ENCODE measurements around the gene HS1BP3.

Gene HS1BP3

GRCh38 chr2:20612925-20613916 is 37.7 kb downstream of the HS1BP3 start:
- no peak for TF ChIP-seq EZH2 (IDR thresholded peaks at IDR 0.05; ENCODE audit: borderline replicate concordance, low read depth, low read length, severe bottlenecking)
- TF ChIP-seq CTCF (IDR thresholded peaks at IDR 0.05; ENCODE audit: borderline replicate concordance, extremely low read depth, low read length, poor library complexity, severe bottlenecking): no peak
- Histone ChIP-seq H3K27me3 (ENCODE audit: insufficient read depth, low read length, poor library complexity) (no peaks in the 10 kb centered on the region), H3K36me3 (ENCODE audit: insufficient read depth, low read length) (no peaks in the 10 kb centered on the region), H3K4me3 (ENCODE audit: low read depth in 1 of 2, low read length in 2 of 2) (no peak overlapping the region), H3K27ac (ENCODE audit: low read length) (no peak overlapping the region), H3K4me1 (ENCODE audit: insufficient read depth, low read length) (no peaks in the 10 kb centered on the region), H3K79me2 (ENCODE audit: insufficient read depth, low read length) (no peaks in the 10 kb centered on the region), H3K4me2 (ENCODE audit: insufficient read depth, low read length) (no peak overlapping the region), H2AFZ (ENCODE audit: low read depth, low read length) (no peak overlapping the region), H4K20me1 (ENCODE audit: insufficient read depth, low read length) (no peaks in the 10 kb centered on the region; the same call in 1 of the 2 replicates), H3K9ac (ENCODE audit: low read depth, low read length) (no peak overlapping the region), H3K9me3 (ENCODE audit: insufficient read depth, low read length, severe bottlenecking) (no peaks in the 10 kb centered on the region)
- DNase-seq (no peak), ATAC-seq (ENCODE audit: insufficient read depth, low read depth) (no peak)

- no peak overlapping the region for H2AFZ ChIP-seq (ENCODE audit: low read depth, low read length)
- no peak for ATAC-seq (ENCODE audit: insufficient read depth, low read depth)
These were observed 39.0 kb downstream of the HS1BP3 start for GRCh38 chr2:20611844-20612356.

GRCh38 chr2:20611077-20611843 is 39.6 kb downstream of the HS1BP3 start:
- DNase-seq (no peak), ATAC-seq (ENCODE audit: insufficient read depth, low read depth) (no peak)
- Histone ChIP-seq H3K4me2 (ENCODE audit: insufficient read depth, low read length) (no peak overlapping the region), H4K20me1 (ENCODE audit: insufficient read depth, low read length) (no peaks in the 10 kb centered on the region; the same call in 1 of the 2 replicates), H2AFZ (ENCODE audit: low read depth, low read length) (no peak overlapping the region), H3K27me3 (ENCODE audit: insufficient read depth, low read length, poor library complexity) (no peaks in the 10 kb centered on the region), H3K79me2 (ENCODE audit: insufficient read depth, low read length) (no peaks in the 10 kb centered on the region), H3K9ac (ENCODE audit: low read depth, low read length) (no peak overlapping the region), H3K9me3 (ENCODE audit: insufficient read depth, low read length, severe bottlenecking) (no peaks in the 10 kb centered on the region), H3K36me3 (ENCODE audit: insufficient read depth, low read length) (no peaks in the 10 kb centered on the region), H3K27ac (ENCODE audit: low read length) (no peak overlapping the region), H3K4me3 (ENCODE audit: low read depth in 1 of 2, low read length in 2 of 2) (no peak overlapping the region), H3K4me1 (ENCODE audit: insufficient read depth, low read length) (no peaks in the 10 kb centered on the region)
- TF ChIP-seq CTCF (IDR thresholded peaks at IDR 0.05; ENCODE audit: borderline replicate concordance, extremely low read depth, low read length, poor library complexity, severe bottlenecking) (no peak), EZH2 (IDR thresholded peaks at IDR 0.05; ENCODE audit: borderline replicate concordance, low read depth, low read length, severe bottlenecking) (no peak)

More at GRCh38 chr2:20611844-20612356, 39.0 kb downstream of the HS1BP3 start:
- H3K79me2 ChIP-seq (ENCODE audit: insufficient read depth, low read length): no peaks in the 10 kb centered on the region
- no peaks in the 10 kb centered on the region; the same call in 1 of the 2 replicates for H4K20me1 ChIP-seq (ENCODE audit: insufficient read depth, low read length)
- TF ChIP-seq CTCF (IDR thresholded peaks at IDR 0.05; ENCODE audit: borderline replicate concordance, extremely low read depth, low read length, poor library complexity, severe bottlenecking): no peak
- H3K36me3 ChIP-seq (ENCODE audit: insufficient read depth, low read length): no peaks in the 10 kb centered on the region
- H3K4me3 ChIP-seq (ENCODE audit: low read depth in 1 of 2, low read length in 2 of 2): no peak overlapping the region
- no peaks in the 10 kb centered on the region for H3K9me3 ChIP-seq (ENCODE audit: insufficient read depth, low read length, severe bottlenecking)
- DNase-seq: no peak
- H3K4me2 ChIP-seq (ENCODE audit: insufficient read depth, low read length): no peak overlapping the region
- no peaks in the 10 kb centered on the region for H3K4me1 ChIP-seq (ENCODE audit: insufficient read depth, low read length)
- H3K27ac ChIP-seq (ENCODE audit: low read length): no peak overlapping the region
- H3K27me3 ChIP-seq (ENCODE audit: insufficient read depth, low read length, poor library complexity): no peaks in the 10 kb centered on the region
- no peak overlapping the region for H3K9ac ChIP-seq (ENCODE audit: low read depth, low read length)

All from DND-41 (cell line).